Natural killer cell treated with Interleukin-12 subunit alpha and Interleukin-12 subunit beta and Interleukin-15 and Interleukin-18, amount 100 ng/mL, for 72 hours (primary cell): Measurements from ENCODE around the gene GABRB2. TPM values are rescaled to one million over a fixed set of nuclear protein-coding genes. Genes with fewer than 3 reads are reported as not detected.

ENCODE experiments used
- ATAC-seq, 2 donors: fragments of 150-1000 bp; cut with Tn5 transposase in 1 of 2; sonication (Bioruptor Pico), chemical (Tn5 transposase) in 1 of 2; 2 replicates each; pipeline ENCODE4 v1.10.0; 2021
- DNase-seq: peaks from one replicate; pipeline ENCODE4 v3.0.0; 2022; ENCODE audit warnings: low spot score
- H3K27ac Mint-ChIP-seq, 2 donors: 1 replicate in 1 of 2; 2 replicates in 1 of 2; pipeline ENCODE4 v1.8.0; 2022; ENCODE audit warnings: mixed read lengths in 2 of 2, mild to moderate bottlenecking in 1 of 2, moderate library complexity in 1 of 2
- H3K27me3 Mint-ChIP-seq, 2 donors: 1 replicate in 1 of 2; 2 replicates in 1 of 2; pipeline ENCODE4 v1.8.0; 2022; ENCODE audit warnings: mixed read lengths in 2 of 2
- H3K36me3 Mint-ChIP-seq: one replicate; pipeline ENCODE4 v1.8.0; 2022; ENCODE audit warnings: mixed read lengths
- H3K4me1 Mint-ChIP-seq, 2 donors: 1 replicate in 1 of 2; 2 replicates in 1 of 2; pipeline ENCODE4 v1.8.0; 2022; ENCODE audit warnings: low read depth in 2 of 2, mixed read lengths in 2 of 2, mild to moderate bottlenecking in 1 of 2
- H3K4me3 Mint-ChIP-seq: one replicate; pipeline ENCODE4 v1.8.0; 2022; ENCODE audit warnings: mixed read lengths
- H3K9me3 Mint-ChIP-seq: 2 replicates; pipeline ENCODE4 v1.8.0; 2022; ENCODE audit warnings: mixed read lengths
- total RNA-seq, 2 donors: library from RNA; stranded (reverse); gene quantifications; one replicate each; pipeline ENCODE4 v1.2.3, GENCODE V29; 2022

The GABRB2 gene
- total RNA-seq, 2 donors from 2014 or later, result not detected

GRCh38 chr5:161431963-161432362 lies 114.6 kb downstream of the GABRB2 start:
- Mint-ChIP-seq H3K9me3 (peaks cover 5% of the 10 kb centered on the region), H3K4me3 (no peak overlapping the region), H3K36me3 (no peaks in the 10 kb centered on the region), H3K27me3 (no peaks in the 10 kb centered on the region), H3K4me1 (no peaks in the 10 kb centered on the region), H3K27ac (no peak overlapping the region)
- no peak for DNase-seq
- no peak for ATAC-seq

- no peak overlapping the region for H3K4me3 Mint-ChIP-seq
- ATAC-seq, result no peak
- no peaks in the 10 kb centered on the region for H3K4me1 Mint-ChIP-seq
- H3K27ac Mint-ChIP-seq, result no peak overlapping the region
- H3K27me3 Mint-ChIP-seq, result no peaks in the 10 kb centered on the region
- no peaks in the 10 kb centered on the region for H3K36me3 Mint-ChIP-seq
- H3K9me3 Mint-ChIP-seq, result peaks cover 7% of the 10 kb centered on the region
- no peak for DNase-seq
These were observed 125.5 kb downstream of the GABRB2 start for GRCh38 chr5:161421067-161421466.

- no peak overlapping the region for H3K4me3 Mint-ChIP-seq
- H3K9me3 Mint-ChIP-seq, result peaks cover 3% of the 10 kb centered on the region
- no peaks in the 10 kb centered on the region for H3K4me1 Mint-ChIP-seq
- no peaks in the 10 kb centered on the region for H3K36me3 Mint-ChIP-seq
- ATAC-seq, result no peak
- DNase-seq, result no peak
- no peaks in the 10 kb centered on the region for H3K27me3 Mint-ChIP-seq
- no peak overlapping the region for H3K27ac Mint-ChIP-seq
These were observed 126.0 kb downstream of the GABRB2 start for GRCh38 chr5:161420521-161420920.

GRCh38 chr5:161414896-161415295 lies 131.6 kb downstream of the GABRB2 start:
- Mint-ChIP-seq H3K4me1 (no peaks in the 10 kb centered on the region), H3K36me3 (no peaks in the 10 kb centered on the region), H3K27me3 (no peaks in the 10 kb centered on the region), H3K4me3 (no peak overlapping the region), H3K27ac (no peak overlapping the region), H3K9me3 (peaks cover 10% of the 10 kb centered on the region)
- DNase-seq (no peak), ATAC-seq (no peak)

- no peak overlapping the region for H3K27ac Mint-ChIP-seq
- no peaks in the 10 kb centered on the region for H3K27me3 Mint-ChIP-seq
- peaks cover 7% of the 10 kb centered on the region for H3K9me3 Mint-ChIP-seq
- no peak for DNase-seq
- H3K36me3 Mint-ChIP-seq, result no peaks in the 10 kb centered on the region
- no peak for ATAC-seq
- no peak overlapping the region for H3K4me3 Mint-ChIP-seq
- no peaks in the 10 kb centered on the region for H3K4me1 Mint-ChIP-seq
These were observed 132.5 kb downstream of the GABRB2 start for GRCh38 chr5:161414037-161414436.

GRCh38 chr5:161412792-161413191 lies 133.7 kb downstream of the GABRB2 start:
- Mint-ChIP-seq H3K4me3 (no peak overlapping the region), H3K9me3 (peaks cover 7% of the 10 kb centered on the region), H3K27me3 (no peaks in the 10 kb centered on the region), H3K27ac (no peak overlapping the region), H3K36me3 (no peaks in the 10 kb centered on the region), H3K4me1 (no peaks in the 10 kb centered on the region)
- ATAC-seq (no peak), DNase-seq (no peak)

- Mint-ChIP-seq H3K4me1 (no peaks in the 10 kb centered on the region), H3K36me3 (no peaks in the 10 kb centered on the region), H3K4me3 (no peak overlapping the region), H3K27ac (no peak overlapping the region), H3K9me3 (peaks cover 7% of the 10 kb centered on the region), H3K27me3 (no peaks in the 10 kb centered on the region)
- DNase-seq (no peak), ATAC-seq (no peak)
These were observed 135.4 kb downstream of the GABRB2 start for GRCh38 chr5:161411156-161411555.

- no peak for ATAC-seq
- Mint-ChIP-seq H3K4me1 (no peaks in the 10 kb centered on the region), H3K27ac (no peak overlapping the region), H3K4me3 (no peak overlapping the region), H3K36me3 (no peaks in the 10 kb centered on the region), H3K9me3 (peaks cover 7% of the 10 kb centered on the region), H3K27me3 (no peaks in the 10 kb centered on the region)
- no peak for DNase-seq
These were observed 135.9 kb downstream of the GABRB2 start for GRCh38 chr5:161410640-161411039.

GRCh38 chr5:161409471-161409870 lies 137.1 kb downstream of the GABRB2 start:
- Mint-ChIP-seq H3K4me3 (no peak overlapping the region), H3K27me3 (no peaks in the 10 kb centered on the region), H3K27ac (no peak overlapping the region), H3K4me1 (no peaks in the 10 kb centered on the region), H3K36me3 (no peaks in the 10 kb centered on the region), H3K9me3 (peaks cover 7% of the 10 kb centered on the region)
- ATAC-seq (no peak), DNase-seq (no peak)

GRCh38 chr5:161406880-161407279 lies 139.6 kb downstream of the GABRB2 start:
- H3K36me3 Mint-ChIP-seq, result no peaks in the 10 kb centered on the region
- H3K9me3 Mint-ChIP-seq, result no peaks in the 10 kb centered on the region
- no peaks in the 10 kb centered on the region for H3K27me3 Mint-ChIP-seq
- no peak overlapping the region for H3K27ac Mint-ChIP-seq
- no peak overlapping the region for H3K4me3 Mint-ChIP-seq
- ATAC-seq (no peak), DNase-seq (no peak)
- no peaks in the 10 kb centered on the region for H3K4me1 Mint-ChIP-seq

- no peak for ATAC-seq
- H3K27ac Mint-ChIP-seq, result no peak overlapping the region
- no peaks in the 10 kb centered on the region for H3K27me3 Mint-ChIP-seq
- H3K36me3 Mint-ChIP-seq, result no peaks in the 10 kb centered on the region
- peaks cover 4% of the 10 kb centered on the region for H3K9me3 Mint-ChIP-seq
- no peak overlapping the region for H3K4me3 Mint-ChIP-seq
- H3K4me1 Mint-ChIP-seq, result no peaks in the 10 kb centered on the region
- no peak for DNase-seq
These were observed 142.5 kb downstream of the GABRB2 start for GRCh38 chr5:161403996-161404395.

GRCh38 chr5:161403121-161403520 lies 143.4 kb downstream of the GABRB2 start:
- H3K27ac Mint-ChIP-seq, result no peak overlapping the region
- H3K4me1 Mint-ChIP-seq, result no peaks in the 10 kb centered on the region
- no peaks in the 10 kb centered on the region for H3K27me3 Mint-ChIP-seq
- H3K4me3 Mint-ChIP-seq, result no peak overlapping the region
- H3K36me3 Mint-ChIP-seq, result no peaks in the 10 kb centered on the region
- DNase-seq, result no peak
- peaks cover 4% of the 10 kb centered on the region for H3K9me3 Mint-ChIP-seq
- no peak for ATAC-seq

GRCh38 chr5:161400583-161400982 lies 145.9 kb downstream of the GABRB2 start:
- no peaks in the 10 kb centered on the region for H3K36me3 Mint-ChIP-seq
- no peak overlapping the region for H3K4me3 Mint-ChIP-seq
- H3K4me1 Mint-ChIP-seq, result no peaks in the 10 kb centered on the region
- ATAC-seq, result no peak
- H3K27ac Mint-ChIP-seq, result no peak overlapping the region
- DNase-seq, result no peak
- H3K9me3 Mint-ChIP-seq, result peaks cover 8% of the 10 kb centered on the region
- no peaks in the 10 kb centered on the region for H3K27me3 Mint-ChIP-seq

GRCh38 chr5:161399996-161400562 lies 146.4 kb downstream of the GABRB2 start:
- Mint-ChIP-seq H3K9me3 (peaks cover 8% of the 10 kb centered on the region), H3K4me1 (no peaks in the 10 kb centered on the region), H3K36me3 (no peaks in the 10 kb centered on the region), H3K27ac (no peak overlapping the region), H3K27me3 (no peaks in the 10 kb centered on the region), H3K4me3 (no peak overlapping the region)
- ATAC-seq (no peak), DNase-seq (no peak)

- Mint-ChIP-seq H3K36me3 (no peaks in the 10 kb centered on the region), H3K27me3 (no peaks in the 10 kb centered on the region)
- ATAC-seq, result no peak
These were observed 149.1 kb downstream of the GABRB2 start for GRCh38 chr5:161397448-161397847.

More at GRCh38 chr5:161397448-161397847, 149.1 kb downstream of the GABRB2 start:
- Mint-ChIP-seq H3K4me3 (no peak overlapping the region), H3K9me3 (peaks cover 8% of the 10 kb centered on the region), H3K4me1 (no peaks in the 10 kb centered on the region), H3K27ac (no peak overlapping the region)
- DNase-seq, result no peak
